ENCODE data around the gene LYPD8. TPM values are rescaled to one million over a fixed set of nuclear protein-coding genes. Genes with fewer than 3 reads are reported as not detected.

Gene LYPD8
- total and polyA plus RNA-seq, 2 donors (not counting 3 experiments of a cell fraction or from before 2014, with no cell fraction given): not detected

DNA sequence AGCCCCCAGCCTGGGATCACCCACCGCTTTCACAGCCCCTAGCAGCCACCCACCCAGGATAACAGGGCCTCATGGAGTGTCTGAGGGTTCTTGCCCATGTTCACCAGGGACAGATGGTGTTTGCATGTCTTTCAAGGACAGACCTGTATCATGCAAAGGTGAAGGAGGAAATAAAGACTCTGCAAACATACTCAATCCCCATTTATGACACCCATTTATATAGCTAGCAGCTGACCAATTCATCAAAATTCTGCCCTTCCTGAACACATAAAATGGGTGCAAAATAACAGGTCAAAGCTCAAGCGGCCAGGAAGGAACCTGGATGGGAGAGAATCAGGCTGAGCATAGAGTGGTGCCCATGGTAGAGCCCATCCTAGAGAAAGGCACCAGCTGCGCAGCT lies 32.8 kb upstream of the LYPD8 start:
- no peaks in the 10 kb centered on the region for H3K36me3 ChIP-seq (ENCODE audit: control insufficient read depth in 2 of 2, extremely low read depth in 1 of 2, insufficient read depth in 2 of 2, low read length in 2 of 2)
- no peaks in the 10 kb centered on the region for H3K4me1 ChIP-seq (ENCODE audit: control insufficient read depth, extremely low read depth, insufficient read depth, low read length)
- H2AFZ ChIP-seq (ENCODE audit: low read depth, low read length): no peak overlapping the region
- no peak overlapping the region for H3K4me3 ChIP-seq (replicated peaks in 1 of 3; ENCODE audit: insufficient read depth in 1 of 3, low read depth in 1 of 3, low read length in 3 of 3)
- TF ChIP-seq JUN (IDR thresholded peaks at IDR 0.05; ENCODE audit: borderline replicate concordance, insufficient read depth, insufficient read length, low read depth) (no peak), FOS (IDR thresholded peaks at IDR 0.05; ENCODE audit: borderline replicate concordance, insufficient read depth, low read length) (no peak), EZH2 (IDR thresholded peaks at IDR 0.05; ENCODE audit: borderline replicate concordance, low read depth, low read length, severe bottlenecking) (no peak), GATA2 (IDR thresholded peaks at IDR 0.05; ENCODE audit: insufficient read depth, insufficient read length, low read depth, low read length) (no peak), MYC (IDR thresholded peaks at IDR 0.05; ENCODE audit: low read depth, low read length) (no peak), POLR2AphosphoS5 (IDR thresholded peaks at IDR 0.05; ENCODE audit: insufficient read depth, low read depth, low read length) (no peak), POLR2A (IDR thresholded peaks at IDR 0.05; ENCODE audit: low read depth, low read length) (no peak)
- TF ChIP-seq, protein P1, sequence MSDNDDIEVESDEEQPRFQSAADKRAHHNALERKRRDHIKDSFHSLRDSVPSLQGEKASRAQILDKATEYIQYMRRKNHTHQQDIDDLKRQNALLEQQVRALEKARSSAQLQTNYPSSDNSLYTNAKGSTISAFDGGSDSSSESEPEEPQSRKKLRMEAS (IDR thresholded peaks at IDR 0.05; ENCODE audit: insufficient read depth, insufficient read length): no peak
- TF ChIP-seq, protein P2, sequence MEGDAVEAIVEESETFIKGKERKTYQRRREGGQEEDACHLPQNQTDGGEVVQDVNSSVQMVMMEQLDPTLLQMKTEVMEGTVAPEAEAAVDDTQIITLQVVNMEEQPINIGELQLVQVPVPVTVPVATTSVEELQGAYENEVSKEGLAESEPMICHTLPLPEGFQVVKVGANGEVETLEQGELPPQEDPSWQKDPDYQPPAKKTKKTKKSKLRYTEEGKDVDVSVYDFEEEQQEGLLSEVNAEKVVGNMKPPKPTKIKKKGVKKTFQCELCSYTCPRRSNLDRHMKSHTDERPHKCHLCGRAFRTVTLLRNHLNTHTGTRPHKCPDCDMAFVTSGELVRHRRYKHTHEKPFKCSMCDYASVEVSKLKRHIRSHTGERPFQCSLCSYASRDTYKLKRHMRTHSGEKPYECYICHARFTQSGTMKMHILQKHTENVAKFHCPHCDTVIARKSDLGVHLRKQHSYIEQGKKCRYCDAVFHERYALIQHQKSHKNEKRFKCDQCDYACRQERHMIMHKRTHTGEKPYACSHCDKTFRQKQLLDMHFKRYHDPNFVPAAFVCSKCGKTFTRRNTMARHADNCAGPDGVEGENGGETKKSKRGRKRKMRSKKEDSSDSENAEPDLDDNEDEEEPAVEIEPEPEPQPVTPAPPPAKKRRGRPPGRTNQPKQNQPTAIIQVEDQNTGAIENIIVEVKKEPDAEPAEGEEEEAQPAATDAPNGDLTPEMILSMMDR (IDR thresholded peaks at IDR 0.05; ENCODE audit: extremely low read depth in 1 of 2, insufficient read depth in 1 of 2, low read depth in 1 of 2, low read length in 2 of 2): no peak
- no peak for DNase-seq (ENCODE audit: low read depth, low spot score)
- no peaks in the 10 kb centered on the region for H3K79me2 ChIP-seq (ENCODE audit: control insufficient read depth, insufficient read depth, low read length)
- no TSS peak for BruUV-seq (replicated peaks)
- no peak overlapping the region for H3K4me2 ChIP-seq (ENCODE audit: insufficient read depth, low read length)
- intact Hi-C loops (cut with micrococcal nuclease): no loop called here
- H3K9me3 ChIP-seq (replicated peaks; ENCODE audit: control insufficient read depth, insufficient read depth, low read length): no peaks in the 10 kb centered on the region
- dilution Hi-C loops (cut with MboI; ENCODE audit: extremely low pct_ligation_motif_present, low sequenced_read_pairs): no loop called here
- no peak for FAIRE-seq
- no peak overlapping the region for H3K27ac ChIP-seq (ENCODE audit: insufficient read depth, low read depth, low read length)
- H3K27me3 ChIP-seq (ENCODE audit: control insufficient read depth in 2 of 2, insufficient read depth in 2 of 2, low read length in 2 of 2): no peaks in the 10 kb centered on the region
- no peak overlapping the region for H3K9ac ChIP-seq (replicated peaks; ENCODE audit: extremely low read depth, insufficient read depth, low read length)
- H3K9me1 ChIP-seq (replicated peaks; ENCODE audit: control insufficient read depth, extremely low read depth, insufficient read depth, low read length): no peaks in the 10 kb centered on the region
- POLR2A ChIA-PET: no interaction called here
- CTCF ChIA-PET: no interaction called here
- no peaks in the 10 kb centered on the region for H4K20me1 ChIP-seq (replicated peaks; ENCODE audit: control insufficient read depth, extremely low read depth, insufficient read depth, low read length)

All from endothelial cell of umbilical vein (primary cell).